ENCODE results near the gene IKZF5.

IKZF5 gene

GRCh38 chr10:123008355-123009104, at the start of gene IKZF5, which contains the start of gene ACADSB:
IKZF5 (minus strand) TSS chr10:123008795; CDS start chr10:122998625, 10,170 bp downstream.
ACADSB (plus strand) TSS chr10:123009006; CDS start chr10:123009030, 24 bp downstream.
- peak; percentile 97 for DNase-seq

GRCh38 chr10:123057968-123058367, 49.4 kb upstream of the IKZF5 start:
- no peak for DNase-seq

GRCh38 chr10:123045961-123046731, 37.6 kb upstream of the IKZF5 start:
- no peak for DNase-seq

- no peak for DNase-seq
Observed at GRCh38 chr10:123044391-123044790, 35.8 kb upstream of the IKZF5 start.

GRCh38 chr10:123043409-123043925, 34.9 kb upstream of the IKZF5 start:
- DNase-seq, result peak; percentile 40

- DNase-seq, result no peak
Observed at GRCh38 chr10:123042708-123043408, 34.3 kb upstream of the IKZF5 start.

- no peak for DNase-seq
Observed at GRCh38 chr10:123039632-123039930, 31.0 kb upstream of the IKZF5 start.

GRCh38 chr10:123038782-123039631, 30.4 kb upstream of the IKZF5 start:
- DNase-seq, result no peak

- no peak for DNase-seq
Observed at GRCh38 chr10:123035467-123036086, 27.0 kb upstream of the IKZF5 start.

- no peak for DNase-seq
Observed at GRCh38 chr10:123034332-123034731, 25.7 kb upstream of the IKZF5 start.

- no peak for DNase-seq
Observed at GRCh38 chr10:123031124-123031523, 22.5 kb upstream of the IKZF5 start.

GRCh38 chr10:123027861-123028260, 19.3 kb upstream of the IKZF5 start:
- DNase-seq, result no peak

GRCh38 chr10:123026302-123026701, 17.7 kb upstream of the IKZF5 start:
- no peak for DNase-seq

GRCh38 chr10:123024540-123024939, 15.9 kb upstream of the IKZF5 start:
- no peak for DNase-seq

GRCh38 chr10:123021517-123021916, 12.9 kb upstream of the IKZF5 start:
- no peak for DNase-seq

GRCh38 chr10:123019941-123020703, 11.5 kb upstream of the IKZF5 start:
- DNase-seq, result no peak

GRCh38 chr10:123019264-123019663, 10.7 kb upstream of the IKZF5 start:
- no peak for DNase-seq

- DNase-seq, result no peak
Observed at GRCh38 chr10:123018531-123018930, 9.9 kb upstream of the IKZF5 start.

- no peak for DNase-seq
Observed at GRCh38 chr10:123017421-123018165, 9.0 kb upstream of the IKZF5 start.

GRCh38 chr10:123016228-123016627, 7.6 kb upstream of the IKZF5 start:
- no peak for DNase-seq
